K562 (cell line): ENCODE data around the gene TET2. TPM values are rescaled to one million over a fixed set of nuclear protein-coding genes. Genes with fewer than 3 reads are reported as not detected.

ENCODE experiments used
- ATAC-seq: fragments of 200-7000 bp; cut with Tn5 transposase; 3 replicates; pipeline ENCODE4 v1.9.1; 2020; ENCODE audit warnings: moderate library complexity
- BruUV-seq: library from RNA; stranded (reverse); fragments of 400-500 nt; replicated peaks from 2 replicates; lab custom pipeline; 2021; lab: Mats Ljungman, UMichigan
- CTCF ChIA-PET: fragments of 300-600 bp; formaldehyde crosslinking; extraction: SDS; loops from one replicate; lab custom pipeline; 2021; ENCODE audit warnings: low intra/inter-chr PET ratio; lab: Yijun Ruan, JAX
- POLR2A ChIA-PET: fragments of 300-600, 350-650 bp; sonication (Branson Sonifier 250); formaldehyde crosslinking; extraction: SDS; loops from one replicate; lab custom pipeline; 2021; ENCODE audit warnings: antibody characterized with exemption, inconsistent platforms; lab: Yijun Ruan, JAX
- DNase-seq, 4 experiments: peaks; one replicate each; pipeline versions ENCODE4 v3.0.0 to v3.0.0-alpha.2; 2011 to 2018; ENCODE audit warnings: low spot score in 3 of 4, mixed read lengths in 3 of 4; ENCODE audit errors: extremely low read depth in 1 of 4
- FAIRE-seq: peaks from 2 replicates; lab custom pipeline; 2011; peaks lifted over from hg19 to GRCh38; lab: Jason Lieb, UNC
- H2AFZ ChIP-seq: 2 replicates; pipeline ENCODE4 v1.6.0; 2011; ENCODE audit warnings: low read depth, low read length, control low read depth, inconsistent platforms
- H3K27ac ChIP-seq: fragments of 200-600 bp; 3 replicates; pipeline ENCODE4 v1.8.0; 2011; ENCODE audit warnings: low read depth, mild to moderate bottlenecking, control low read depth, inconsistent platforms, low read length, moderate library complexity, mixed read lengths; ENCODE audit errors: extremely low read depth
- H3K27me3 ChIP-seq, 2 experiments: fragments of 300-600 bp in 1 of 2; 2 replicates in 1 of 2; 3 replicates in 1 of 2; pipeline versions ENCODE4 v1.6.0 to v1.8.0; 2011; ENCODE audit warnings: inconsistent platforms in 2 of 2, low read length in 2 of 2, mild to moderate bottlenecking in 1 of 2, mixed read lengths in 1 of 2, moderate library complexity in 1 of 2; ENCODE audit not compliant: control insufficient read depth in 2 of 2, insufficient read depth in 2 of 2
- H3K36me3 ChIP-seq: fragments of 300-600 bp; 3 replicates; pipeline ENCODE4 v1.8.0; 2011; ENCODE audit warnings: mild to moderate bottlenecking, low read length, inconsistent platforms; ENCODE audit not compliant: control insufficient read depth, insufficient read depth
- H3K4me1 ChIP-seq, 2 experiments: fragments of 200-600 bp in 1 of 2; replicated peaks in 1 of 2; 2 replicates in 1 of 2; 3 replicates in 1 of 2; pipeline versions ENCODE4 v1.5.1 to v1.8.0; 2011; ENCODE audit warnings: inconsistent platforms in 2 of 2, low read length in 2 of 2, mild to moderate bottlenecking in 1 of 2, mixed read lengths in 1 of 2, moderate library complexity in 1 of 2; ENCODE audit not compliant: control insufficient read depth in 2 of 2, insufficient read depth in 2 of 2
- H3K4me2 ChIP-seq: 2 replicates; pipeline ENCODE4 v1.6.1; 2011; ENCODE audit warnings: low read length, control low read depth, inconsistent platforms, mixed read lengths; ENCODE audit not compliant: insufficient read depth
- H3K4me3 ChIP-seq: fragments of 200-600 bp; sonication (generic), shearing (Covaris generic); 2 replicates; pipeline ENCODE4 v1.5.1; 2016; ENCODE audit warnings: control low read depth, inconsistent platforms
- H3K79me2 ChIP-seq: fragments of 200-600 bp; 3 replicates; pipeline ENCODE4 v1.8.0; 2011; ENCODE audit warnings: low read length, inconsistent platforms; ENCODE audit not compliant: control insufficient read depth, insufficient read depth
- H3K9ac ChIP-seq, 2 experiments: 2 replicates each; pipeline versions ENCODE4 v1.6.0 to v1.6.1; 2011; ENCODE audit warnings: low read depth in 2 of 2, low read length in 2 of 2, control low read depth in 1 of 2, inconsistent platforms in 1 of 2, mild to moderate bottlenecking in 1 of 2, mixed read lengths in 1 of 2; ENCODE audit not compliant: insufficient read depth in 1 of 2
- H3K9me1 ChIP-seq: one replicate; pipeline ENCODE4 v1.6.0; 2011; ENCODE audit warnings: inconsistent platforms, mild to moderate bottlenecking, low read length, moderate library complexity; ENCODE audit not compliant: control insufficient read depth, insufficient read depth
- H3K9me3 ChIP-seq: replicated peaks from 2 replicates; pipeline ENCODE4 v1.5.1; 2011; ENCODE audit warnings: low read depth, low read length, inconsistent platforms; ENCODE audit not compliant: control insufficient read depth, insufficient read depth
- H4K20me1 ChIP-seq: replicated peaks from 2 replicates; pipeline ENCODE4 v1.6.1; 2011; ENCODE audit warnings: low read length, inconsistent platforms, mixed read lengths; ENCODE audit not compliant: control insufficient read depth, insufficient read depth
- BMI1 ChIP-seq: fragments of 150-350 bp; IDR thresholded peaks from 2 replicates; pipeline ENCODE4 v1.6.1; 2014; ENCODE audit warnings: low read length
- ERF ChIP-seq: fragments of 450-650 bp; formaldehyde crosslinking; IDR thresholded peaks from 2 replicates; pipeline ENCODE4 v1.4.0; 2020; ENCODE audit warnings: mild to moderate bottlenecking, mixed read lengths
- LARP7 ChIP-seq: fragments of 450-650 bp; IDR thresholded peaks from 2 replicates; pipeline ENCODE4 v1.6.1; 2016
- MCM7 ChIP-seq, 2 experiments: fragments of 450-650 bp; IDR thresholded peaks; 2 replicates each; pipeline ENCODE4 v1.6.1; 2016 to 2018
- NCOA4 ChIP-seq: fragments of 450-650 bp; IDR thresholded peaks from 2 replicates; pipeline ENCODE4 v1.6.1; 2018; ENCODE audit warnings: mild to moderate bottlenecking; ENCODE audit not compliant: partially characterized antibody
- NCOR1 ChIP-seq: fragments of 450-650 bp; IDR thresholded peaks from 2 replicates; pipeline ENCODE4 v1.6.1; 2016; ENCODE audit warnings: mild to moderate bottlenecking, moderate library complexity
- POLR2A ChIP-seq: fragments of 450-650 bp; conservative IDR thresholded peaks from 2 replicates; pipeline ENCODE4 v1.6.1; 2016
- RBM34 ChIP-seq: fragments of 200-400 bp; formaldehyde crosslinking; IDR thresholded peaks from 2 replicates; pipeline ENCODE4 v1.6.1; 2018; ENCODE audit warnings: low read length, borderline replicate concordance; ENCODE audit not compliant: insufficient read depth
- RNF2 ChIP-seq: sonication (generic); IDR thresholded peaks from 2 replicates; pipeline ENCODE4 v1.6.1; 2016
- ZNF41 ChIP-seq: fragments of 250-450 bp; sonication (Bioruptor Pico); conservative IDR thresholded peaks from 2 replicates; pipeline ENCODE4 v1.4.0; 2020; ENCODE audit warnings: mild to moderate bottlenecking
- ZNF551 ChIP-seq: fragments of 250-450 bp; sonication (Bioruptor Pico); IDR thresholded peaks from 2 replicates; pipeline ENCODE4 v1.5.0; 2021; ENCODE audit warnings: mild to moderate bottlenecking, moderate library complexity
- ZNF586 ChIP-seq: fragments of 450-650 bp; formaldehyde crosslinking; conservative IDR thresholded peaks from 2 replicates; pipeline ENCODE4 v1.4.0; 2020; ENCODE audit warnings: mild to moderate bottlenecking, moderate library complexity
- WGBS: fragments of 100-300 bp; shearing (Covaris generic); methylation state at CpG from one replicate; pipeline ENCODE4 v1.1.6; 2016; ENCODE audit warnings: low coverage, mixed read lengths; ENCODE audit not compliant: insufficient coverage; ENCODE audit errors: missing lambda C conversion rate; 5-methylcytosine and 5-hydroxymethylcytosine counted together
- in situ Hi-C: fragments of 300-500 bp; cut with MboI; formaldehyde crosslinking; loops from 4 replicates; pipeline ENCODE4 v1.15.0; 2018; ENCODE audit warnings: inconsistent platforms, mixed read lengths
- intact Hi-C: fragments of 100-400 bp; cut with micrococcal nuclease; formaldehyde crosslinking; loops from 2 replicates; pipeline ENCODE4 v1.14.2; 2022
- polyA plus RNA-seq, 8 experiments: library from polyadenylated mRNA; depleted of rRNA in 4 of 8; stranded (reverse) in 5 of 8; unstranded in 3 of 8; fragments of >200 nt; fragmentation: Nextera tagmentation in 2 of 8; fragmentation: Illumina TruSeq in 1 of 8; extraction: Ambion mirVana in 2 of 8; extraction: Trizol in 1 of 8; gene quantifications; 2 replicates each; pipeline versions ENCODE4 v1.2.1 to v1.2.3, GENCODE V29; 2011 to 2014; ENCODE audit warnings: inconsistent platforms in 1 of 8, missing spikeins in 1 of 8
- total RNA-seq, 7 experiments: library from RNA; depleted of rRNA in 6 of 7; stranded (reverse); fragments of >200 nt in 6 of 7; fragmentation: Illumina TruSeq in 2 of 7; extraction: Trizol in 2 of 7; gene quantifications; 2 replicates each; pipeline versions ENCODE4 v1.2.1 to v1.2.3, GENCODE V29; 2011 to 2021; ENCODE audit warnings: low replicate concordance in 1 of 7
- TF ChIP-seq, protein P1 (sequence below), 2 experiments: fragments of 450-650 bp in 1 of 2; sonication (generic) in 1 of 2; formaldehyde crosslinking; conservative IDR thresholded peaks; 2 replicates each; pipeline versions ENCODE4 v1.4.0 to v1.8.1; 2020 to 2022; ENCODE audit warnings: mild to moderate bottlenecking in 1 of 2, missing genetic modification reagents in 1 of 2
- TF ChIP-seq, protein P2 (sequence below): fragments of 450-650 bp; IDR thresholded peaks from 2 replicates; pipeline ENCODE4 v1.6.1; 2017; ENCODE audit warnings: mild to moderate bottlenecking, moderate library complexity
- TF ChIP-seq, protein P3 (sequence below): sonication (generic); formaldehyde crosslinking; IDR thresholded peaks from 2 replicates; pipeline ENCODE4 v1.8.1; 2023; ENCODE audit warnings: mild to moderate bottlenecking, missing genetic modification reagents
- TF ChIP-seq, protein P4 (sequence below): fragments of 450-650 bp; formaldehyde crosslinking; IDR thresholded peaks from 2 replicates; pipeline ENCODE4 v1.4.0; 2020; ENCODE audit warnings: mild to moderate bottlenecking, moderate library complexity
- TF ChIP-seq, protein P5 (sequence below): fragments of 250-450 bp; sonication (Bioruptor Pico); IDR thresholded peaks from 2 replicates; pipeline ENCODE4 v1.5.0; 2020; ENCODE audit warnings: mild to moderate bottlenecking, borderline replicate concordance

Gene TET2
- total and polyA plus RNA-seq, 9 of the 15 experiments (the other 6 are each of a cell fraction or from before 2014, with no cell fraction given): 0.80 to 11.1 (median 4.9) TPM

DNA sequence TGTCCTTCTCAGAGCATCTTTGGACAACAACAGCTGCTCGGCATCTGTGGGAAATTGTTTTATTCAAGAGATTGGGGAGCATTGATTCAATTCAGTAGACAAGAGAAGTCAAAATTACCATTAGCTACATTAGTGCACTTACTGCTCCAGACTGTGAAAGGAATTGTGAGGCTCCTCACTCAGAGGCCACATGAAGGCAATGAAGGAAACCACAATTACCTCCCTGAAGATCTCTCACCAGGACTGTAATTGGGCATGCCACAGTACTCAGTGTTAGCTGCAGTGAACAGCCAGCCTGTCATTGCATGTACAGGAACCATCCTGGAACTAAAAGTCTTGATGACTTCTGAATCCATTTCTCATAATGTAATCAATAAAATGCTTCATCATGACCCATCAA is 182.4 kb downstream of the TET2 start:
- intact Hi-C loops (no loop called here), in situ Hi-C loops (no loop called here)
- BruUV-seq: no TSS peak
- ATAC-seq: no peak
- Histone ChIP-seq H3K4me3 (no peak overlapping the region), H3K4me1 (no peaks in the 10 kb centered on the region), H3K79me2 (no peaks in the 10 kb centered on the region), H2AFZ (no peak overlapping the region), H3K27ac (no peak overlapping the region), H3K9me3 (no peaks in the 10 kb centered on the region), H3K27me3 (no peaks in the 10 kb centered on the region), H3K9ac (no peak overlapping the region), H3K4me2 (no peak overlapping the region), H3K9me1 (no peaks in the 10 kb centered on the region), H3K36me3 (no peaks in the 10 kb centered on the region), H4K20me1 (no peaks in the 10 kb centered on the region)
- ChIA-PET POLR2A (interaction anchor here (0.9 kb wide), 1 partner anchor 11 kb away, joined by 3 read pairs; no protein-coding TSS in a partner anchor), CTCF (no interaction called here)
- 0% methylated on average over 1 of the region's 1 CpG for WGBS
- DNase-seq: no peak
- FAIRE-seq: no peak
- TF ChIP-seq NCOR1 (no peak), ZNF551 (CRISPR knock-in tag) (no peak), RBM34 (no peak), MCM7 (IDR thresholded peaks at IDR 0.05) (no peak), NCOA4 (no peak), ZNF41 (CRISPR knock-in tag) (no peak), ERF (CRISPR knock-in tag) (no peak), ZNF586 (CRISPR knock-in tag) (no peak), POLR2A (no peak), BMI1 (no peak), RNF2 (no peak), LARP7 (no peak)
- TF ChIP-seq, protein P1, sequence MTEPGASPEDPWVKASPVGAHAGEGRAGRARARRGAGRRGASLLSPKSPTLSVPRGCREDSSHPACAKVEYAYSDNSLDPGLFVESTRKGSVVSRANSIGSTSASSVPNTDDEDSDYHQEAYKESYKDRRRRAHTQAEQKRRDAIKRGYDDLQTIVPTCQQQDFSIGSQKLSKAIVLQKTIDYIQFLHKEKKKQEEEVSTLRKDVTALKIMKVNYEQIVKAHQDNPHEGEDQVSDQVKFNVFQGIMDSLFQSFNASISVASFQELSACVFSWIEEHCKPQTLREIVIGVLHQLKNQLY (CRISPR knock-in tag; conservative IDR thresholded peaks at IDR 0.05): no peak
- TF ChIP-seq, protein P2, sequence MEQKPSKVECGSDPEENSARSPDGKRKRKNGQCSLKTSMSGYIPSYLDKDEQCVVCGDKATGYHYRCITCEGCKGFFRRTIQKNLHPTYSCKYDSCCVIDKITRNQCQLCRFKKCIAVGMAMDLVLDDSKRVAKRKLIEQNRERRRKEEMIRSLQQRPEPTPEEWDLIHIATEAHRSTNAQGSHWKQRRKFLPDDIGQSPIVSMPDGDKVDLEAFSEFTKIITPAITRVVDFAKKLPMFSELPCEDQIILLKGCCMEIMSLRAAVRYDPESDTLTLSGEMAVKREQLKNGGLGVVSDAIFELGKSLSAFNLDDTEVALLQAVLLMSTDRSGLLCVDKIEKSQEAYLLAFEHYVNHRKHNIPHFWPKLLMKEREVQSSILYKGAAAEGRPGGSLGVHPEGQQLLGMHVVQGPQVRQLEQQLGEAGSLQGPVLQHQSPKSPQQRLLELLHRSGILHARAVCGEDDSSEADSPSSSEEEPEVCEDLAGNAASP: no peak
- TF ChIP-seq, protein P3, sequence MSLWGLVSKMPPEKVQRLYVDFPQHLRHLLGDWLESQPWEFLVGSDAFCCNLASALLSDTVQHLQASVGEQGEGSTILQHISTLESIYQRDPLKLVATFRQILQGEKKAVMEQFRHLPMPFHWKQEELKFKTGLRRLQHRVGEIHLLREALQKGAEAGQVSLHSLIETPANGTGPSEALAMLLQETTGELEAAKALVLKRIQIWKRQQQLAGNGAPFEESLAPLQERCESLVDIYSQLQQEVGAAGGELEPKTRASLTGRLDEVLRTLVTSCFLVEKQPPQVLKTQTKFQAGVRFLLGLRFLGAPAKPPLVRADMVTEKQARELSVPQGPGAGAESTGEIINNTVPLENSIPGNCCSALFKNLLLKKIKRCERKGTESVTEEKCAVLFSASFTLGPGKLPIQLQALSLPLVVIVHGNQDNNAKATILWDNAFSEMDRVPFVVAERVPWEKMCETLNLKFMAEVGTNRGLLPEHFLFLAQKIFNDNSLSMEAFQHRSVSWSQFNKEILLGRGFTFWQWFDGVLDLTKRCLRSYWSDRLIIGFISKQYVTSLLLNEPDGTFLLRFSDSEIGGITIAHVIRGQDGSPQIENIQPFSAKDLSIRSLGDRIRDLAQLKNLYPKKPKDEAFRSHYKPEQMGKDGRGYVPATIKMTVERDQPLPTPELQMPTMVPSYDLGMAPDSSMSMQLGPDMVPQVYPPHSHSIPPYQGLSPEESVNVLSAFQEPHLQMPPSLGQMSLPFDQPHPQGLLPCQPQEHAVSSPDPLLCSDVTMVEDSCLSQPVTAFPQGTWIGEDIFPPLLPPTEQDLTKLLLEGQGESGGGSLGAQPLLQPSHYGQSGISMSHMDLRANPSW (CRISPR knock-in tag): no peak
- TF ChIP-seq, protein P4, sequence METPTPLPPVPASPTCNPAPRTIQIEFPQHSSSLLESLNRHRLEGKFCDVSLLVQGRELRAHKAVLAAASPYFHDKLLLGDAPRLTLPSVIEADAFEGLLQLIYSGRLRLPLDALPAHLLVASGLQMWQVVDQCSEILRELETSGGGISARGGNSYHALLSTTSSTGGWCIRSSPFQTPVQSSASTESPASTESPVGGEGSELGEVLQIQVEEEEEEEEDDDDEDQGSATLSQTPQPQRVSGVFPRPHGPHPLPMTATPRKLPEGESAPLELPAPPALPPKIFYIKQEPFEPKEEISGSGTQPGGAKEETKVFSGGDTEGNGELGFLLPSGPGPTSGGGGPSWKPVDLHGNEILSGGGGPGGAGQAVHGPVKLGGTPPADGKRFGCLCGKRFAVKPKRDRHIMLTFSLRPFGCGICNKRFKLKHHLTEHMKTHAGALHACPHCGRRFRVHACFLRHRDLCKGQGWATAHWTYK: no peak
- TF ChIP-seq, protein P5, sequence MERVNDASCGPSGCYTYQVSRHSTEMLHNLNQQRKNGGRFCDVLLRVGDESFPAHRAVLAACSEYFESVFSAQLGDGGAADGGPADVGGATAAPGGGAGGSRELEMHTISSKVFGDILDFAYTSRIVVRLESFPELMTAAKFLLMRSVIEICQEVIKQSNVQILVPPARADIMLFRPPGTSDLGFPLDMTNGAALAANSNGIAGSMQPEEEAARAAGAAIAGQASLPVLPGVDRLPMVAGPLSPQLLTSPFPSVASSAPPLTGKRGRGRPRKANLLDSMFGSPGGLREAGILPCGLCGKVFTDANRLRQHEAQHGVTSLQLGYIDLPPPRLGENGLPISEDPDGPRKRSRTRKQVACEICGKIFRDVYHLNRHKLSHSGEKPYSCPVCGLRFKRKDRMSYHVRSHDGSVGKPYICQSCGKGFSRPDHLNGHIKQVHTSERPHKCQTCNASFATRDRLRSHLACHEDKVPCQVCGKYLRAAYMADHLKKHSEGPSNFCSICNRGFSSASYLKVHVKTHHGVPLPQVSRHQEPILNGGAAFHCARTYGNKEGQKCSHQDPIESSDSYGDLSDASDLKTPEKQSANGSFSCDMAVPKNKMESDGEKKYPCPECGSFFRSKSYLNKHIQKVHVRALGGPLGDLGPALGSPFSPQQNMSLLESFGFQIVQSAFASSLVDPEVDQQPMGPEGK (CRISPR knock-in tag): no peak
